BLaER1 treated with 17β-estradiol and CSF1 and Interleukin-3, amounts not matched to agents 10 nM and 100 nM (cell line): ENCODE results near the gene EWSR1.

Source experiments
- H3K27ac ChIP-seq, 11 experiments: shearing (Covaris generic); formaldehyde crosslinking; 2 replicates each; pipeline ENCODE4 v1.8.1; 2022
- H3K27me3 ChIP-seq, 11 experiments: shearing (Covaris generic); formaldehyde crosslinking; 2 replicates each; pipeline ENCODE4 v1.8.1; 2022
- H3K36me3 ChIP-seq, 11 experiments: shearing (Covaris generic); formaldehyde crosslinking; 2 replicates each; pipeline ENCODE4 v1.8.1; 2022
- H3K4me1 ChIP-seq, 10 experiments: shearing (Covaris generic); formaldehyde crosslinking; 2 replicates each; pipeline ENCODE4 v1.8.1; 2022
- H3K4me2 ChIP-seq, 11 experiments: shearing (Covaris generic); formaldehyde crosslinking; 2 replicates each; pipeline ENCODE4 v1.8.1; 2022
- H3K4me3 ChIP-seq, 10 experiments: shearing (Covaris generic); formaldehyde crosslinking; 2 replicates each; pipeline ENCODE4 v1.8.1; 2022
- H3K9ac ChIP-seq, 11 experiments: shearing (Covaris generic); formaldehyde crosslinking; 2 replicates each; pipeline ENCODE4 v1.8.1; 2022
- H3K9me3 ChIP-seq, 11 experiments: shearing (Covaris generic); formaldehyde crosslinking; replicated peaks in 1 of 11; 2 replicates each; pipeline ENCODE4 v1.8.1; 2022
- H4K20me1 ChIP-seq, 11 experiments: shearing (Covaris generic); formaldehyde crosslinking; 2 replicates each; pipeline ENCODE4 v1.8.1; 2022
- Cebpa-rat ChIP-seq, 11 experiments: shearing (Covaris generic); IDR thresholded peaks; 2 replicates each; pipeline ENCODE4 v1.8.1; 2022

EWSR1 gene

DNA sequence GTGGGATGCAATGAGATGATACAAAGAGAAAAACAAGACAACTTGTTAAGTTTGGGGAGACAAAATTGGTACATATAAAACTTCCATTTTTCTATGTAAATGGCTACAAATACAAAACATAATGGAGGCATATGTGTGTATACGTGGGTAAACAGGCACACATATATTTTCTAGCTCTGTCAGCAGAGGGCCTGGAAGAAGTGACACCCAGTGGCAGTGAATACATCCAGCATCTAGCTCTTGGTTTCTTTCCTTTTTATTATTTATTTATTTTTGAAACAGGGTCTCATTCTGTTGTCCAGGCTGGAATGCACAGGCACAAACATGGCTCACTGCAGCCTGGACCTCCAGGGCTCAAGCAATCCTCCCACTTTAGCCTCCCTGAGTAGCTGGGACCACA, 52.5 kb downstream of the EWSR1 start:
- Histone ChIP-seq H3K4me1 (peaks cover 0 to 14% (median 5%) of the 10 kb centered on the region in 10 experiments; a peak in 7 of 20 replicates), H3K4me3 (no peak overlapping the region), H3K4me2 (peak overlapping the region in 2 of 11 experiments; percentile 3 to 26; a peak in 3 of 22 replicates), H3K36me3 (peaks cover 0 to 4% (median 0%) of the 10 kb centered on the region in 11 experiments; a peak in 3 of 22 replicates), H3K27me3 (peaks cover 17 to 21% (median 20%) of the 10 kb centered on the region in 11 experiments), H4K20me1 (peaks cover 0 to 14% (median 0%) of the 10 kb centered on the region in 11 experiments; a peak in 4 of 22 replicates), H3K9me3 (0 out of 22 replicates have a peak, but pooled peaks cover 0 to 5% (median 0%) of the 10 kb centered on the region in 11 experiments), H3K9ac (no peak overlapping the region), H3K27ac (no peak overlapping the region)
- TF ChIP-seq Cebpa-rat (IDR thresholded peaks at IDR 0.05), result no peak

DNA sequence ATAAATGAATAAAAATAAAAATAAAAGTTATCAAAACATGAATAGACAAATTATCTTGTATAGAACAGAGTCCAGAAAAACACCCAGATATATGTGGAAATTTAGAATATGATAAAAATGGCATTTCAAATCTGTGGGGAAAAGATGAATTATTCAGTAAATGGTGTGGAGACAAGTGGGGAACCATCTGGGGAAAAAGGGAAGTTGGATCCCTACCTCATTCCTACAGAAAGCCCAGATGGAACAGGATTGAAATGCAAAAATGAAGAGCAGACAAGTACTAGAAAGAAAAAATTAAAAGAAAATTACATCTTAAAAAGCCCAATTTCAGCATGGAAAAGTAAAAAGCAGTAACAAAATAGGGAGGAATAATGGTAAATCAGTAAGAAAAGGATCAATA, 55.6 kb downstream of the EWSR1 start:
- Histone ChIP-seq H3K9ac (no peak overlapping the region), H3K4me1 (peaks cover 0 to 38% (median 24%) of the 10 kb centered on the region in 10 experiments; a peak in 16 of 20 replicates), H3K36me3 (peaks cover 10 to 31% (median 25%) of the 10 kb centered on the region in 11 experiments; a peak in 20 of 22 replicates), H3K4me3 (no peak overlapping the region), H3K27me3 (no peaks in the 10 kb centered on the region), H3K9me3 (no peaks in the 10 kb centered on the region), H3K4me2 (no peak overlapping the region), H4K20me1 (peaks cover 0 to 39% (median 9%) of the 10 kb centered on the region in 11 experiments; a peak in 16 of 22 replicates), H3K27ac (no peak overlapping the region)
- no peak for TF ChIP-seq Cebpa-rat (IDR thresholded peaks at IDR 0.05)

DNA sequence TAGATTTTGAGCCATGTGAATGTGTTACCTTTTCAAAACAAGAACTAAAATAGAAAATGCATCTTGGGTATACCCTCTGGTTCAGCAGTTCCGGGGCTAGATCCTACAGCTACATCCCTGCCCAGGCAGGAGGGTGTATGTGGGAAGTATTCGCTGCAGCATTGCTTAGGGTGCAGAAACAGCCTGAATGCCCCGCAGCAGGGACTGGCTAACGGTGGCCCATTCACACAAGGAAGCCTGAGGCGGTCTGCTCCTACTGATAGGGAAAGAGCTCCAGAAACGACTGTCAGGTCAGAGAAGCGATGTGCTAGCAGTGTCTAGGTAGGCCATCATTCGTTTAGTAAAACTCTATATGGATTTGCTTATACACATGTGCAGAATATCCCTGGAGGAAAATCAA, 57.3 kb downstream of the EWSR1 start:
- Histone ChIP-seq H3K27ac (no peak overlapping the region), H3K9me3 (no peaks in the 10 kb centered on the region), H3K4me1 (peaks cover 17 to 52% (median 41%) of the 10 kb centered on the region in 10 experiments; a peak in 19 of 20 replicates), H3K36me3 (peaks cover 13 to 48% (median 33%) of the 10 kb centered on the region in 11 experiments; a peak in 20 of 22 replicates), H3K27me3 (no peaks in the 10 kb centered on the region), H3K4me3 (no peak overlapping the region), H3K9ac (no peak overlapping the region), H3K4me2 (no peak overlapping the region), H4K20me1 (peaks cover 8 to 52% (median 22%) of the 10 kb centered on the region in 11 experiments; a peak in 18 of 22 replicates)
- TF ChIP-seq Cebpa-rat (IDR thresholded peaks at IDR 0.05), result no peak

GRCh38 chr22:29325785-29326315, 57.8 kb downstream of the EWSR1 start:
- H3K4me3 ChIP-seq, result no peak overlapping the region
- no peak overlapping the region for H3K9ac ChIP-seq
- peaks cover 14 to 53% (median 38%) of the 10 kb centered on the region in 11 experiments; a peak in 20 of 22 replicates for H3K36me3 ChIP-seq
- no peak for TF ChIP-seq Cebpa-rat (IDR thresholded peaks at IDR 0.05)
- no peaks in the 10 kb centered on the region for H3K9me3 ChIP-seq
- H4K20me1 ChIP-seq, result peaks cover 8 to 57% (median 22%) of the 10 kb centered on the region in 11 experiments; a peak in 18 of 22 replicates
- peaks cover 22 to 52% (median 42%) of the 10 kb centered on the region in 10 experiments; a peak in 19 of 20 replicates for H3K4me1 ChIP-seq
- H3K4me2 ChIP-seq, result no peak overlapping the region
- H3K27me3 ChIP-seq, result no peaks in the 10 kb centered on the region
- no peak overlapping the region for H3K27ac ChIP-seq

GRCh38 chr22:29326481-29326880, 58.4 kb downstream of the EWSR1 start:
- no peak overlapping the region for H3K4me3 ChIP-seq
- TF ChIP-seq Cebpa-rat (IDR thresholded peaks at IDR 0.05), result no peak
- no peak overlapping the region for H3K9ac ChIP-seq
- H3K4me2 ChIP-seq, result peak overlapping the region in 4 of 11 experiments; percentile 89 to 98 (median 93); a peak in 4 of 22 replicates
- H3K4me1 ChIP-seq, result peaks cover 28 to 54% (median 47%) of the 10 kb centered on the region in 10 experiments; a peak in 19 of 20 replicates
- no peaks in the 10 kb centered on the region for H3K27me3 ChIP-seq
- peak overlapping the region in 1 of 11 experiments; percentile 78; a peak in 2 of 22 replicates for H3K27ac ChIP-seq
- H3K9me3 ChIP-seq, result no peaks in the 10 kb centered on the region
- peaks cover 19 to 59% (median 44%) of the 10 kb centered on the region in 11 experiments; a peak in 21 of 22 replicates for H3K36me3 ChIP-seq
- H4K20me1 ChIP-seq, result peaks cover 8 to 63% (median 22%) of the 10 kb centered on the region in 11 experiments; a peak in 18 of 22 replicates

DNA sequence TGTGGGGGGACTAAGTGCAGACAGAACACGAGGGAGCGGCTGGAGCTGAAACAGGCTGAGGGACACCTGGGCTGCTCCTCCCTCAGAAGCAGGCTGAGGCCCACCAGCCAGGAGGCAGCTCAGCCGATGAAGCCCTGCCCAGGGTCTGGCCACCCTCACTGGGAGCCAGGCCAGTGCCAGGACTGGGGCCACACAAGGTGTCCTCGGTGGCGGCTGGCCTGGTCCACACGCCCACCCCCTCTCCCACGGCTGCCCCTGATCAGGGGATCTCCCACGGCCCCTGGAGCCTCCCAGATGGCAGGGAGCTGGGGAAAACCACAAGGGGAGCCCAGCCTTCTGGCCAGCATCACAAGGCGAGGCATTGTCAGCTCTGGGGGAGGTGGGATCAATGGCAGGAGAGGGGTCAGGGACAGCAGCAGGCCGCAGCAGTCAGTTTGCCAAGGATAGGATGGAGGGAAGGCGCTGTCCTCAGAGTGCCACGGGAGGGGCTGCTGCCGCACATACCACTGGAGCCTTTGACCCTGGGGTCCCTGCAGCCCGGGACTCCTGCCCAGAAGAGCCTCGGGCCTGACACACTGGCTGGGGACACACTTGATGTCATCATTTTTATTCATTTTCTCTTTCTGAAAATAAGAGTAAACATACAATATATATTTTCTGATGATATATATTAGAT, 59.2 kb downstream of the EWSR1 start:
- Histone ChIP-seq H3K36me3 (peaks cover 19 to 66% (median 46%) of the 10 kb centered on the region in 11 experiments; a peak in 21 of 22 replicates), H3K27ac (peak overlapping the region in 3 of 11 experiments; percentile 18 to 78 (median 66); a peak in 3 of 22 replicates), H4K20me1 (peaks cover 8 to 71% (median 22%) of the 10 kb centered on the region in 11 experiments; a peak in 18 of 22 replicates), H3K4me2 (peak overlapping the region in 6 of 11 experiments; percentile 3 to 98 (median 93); a peak in 11 of 22 replicates), H3K4me1 (peaks cover 36 to 62% (median 55%) of the 10 kb centered on the region in 10 experiments), H3K9ac (peak overlapping the region in 4 of 11 experiments; percentile 45 to 74 (median 64); a peak in 5 of 22 replicates), H3K27me3 (no peaks in the 10 kb centered on the region), H3K9me3 (no peaks in the 10 kb centered on the region), H3K4me3 (no peak overlapping the region)
- no peak for TF ChIP-seq Cebpa-rat (IDR thresholded peaks at IDR 0.05)

DNA sequence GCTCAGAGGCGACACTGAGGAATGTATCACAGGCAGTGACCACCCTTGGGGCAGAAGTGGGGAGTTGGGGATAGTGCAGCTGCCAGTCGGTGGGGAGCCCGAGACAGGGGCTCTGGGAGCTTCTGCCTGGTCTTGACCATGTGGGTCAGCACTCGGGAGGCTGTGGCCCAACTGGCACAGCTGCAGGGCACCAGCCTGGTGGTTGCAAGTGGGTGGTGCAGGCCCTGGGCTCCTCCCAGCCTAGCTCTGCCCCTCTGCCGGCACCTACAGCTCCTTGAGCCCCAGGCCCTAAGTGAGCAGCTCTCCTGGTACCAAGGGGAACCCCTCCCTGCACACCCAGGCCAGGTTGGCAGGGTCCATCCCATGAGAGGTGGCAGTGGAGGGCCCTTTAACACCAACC, 60.0 kb downstream of the EWSR1 start:
- H3K4me3 ChIP-seq, result peak overlapping the region in 2 of 10 experiments; percentile 20 to 22; a peak in 2 of 20 replicates
- H3K36me3 ChIP-seq, result peaks cover 19 to 75% (median 46%) of the 10 kb centered on the region in 11 experiments; a peak in 21 of 22 replicates

More for the DNA sequence above, 60.0 kb downstream of the EWSR1 start:
- H3K4me1 ChIP-seq, result peaks cover 44 to 70% (median 63%) of the 10 kb centered on the region in 10 experiments
- peaks cover 8 to 79% (median 22%) of the 10 kb centered on the region in 11 experiments; a peak in 18 of 22 replicates for H4K20me1 ChIP-seq
- H3K27me3 ChIP-seq, result no peaks in the 10 kb centered on the region
- peak overlapping the region in 5 of 11 experiments; percentile 26 to 74 (median 56); a peak in 8 of 22 replicates for H3K9ac ChIP-seq
- no peaks in the 10 kb centered on the region for H3K9me3 ChIP-seq
- peak overlapping the region in 5 of 11 experiments; percentile 3 to 79 (median 78); a peak in 9 of 22 replicates for H3K27ac ChIP-seq
- H3K4me2 ChIP-seq, result peak overlapping the region in 9 of 11 experiments; percentile 80 to 98 (median 89); a peak in 18 of 22 replicates
- TF ChIP-seq Cebpa-rat (IDR thresholded peaks at IDR 0.05), result no peak
